AML-193 (cell line): ENCODE results near the gene TFPI.
"Not testable (repeated sequence)": the region's sequence is repeated elsewhere in the genome, so short reads cannot be mapped to it uniquely, and the experiment has no call there.

Source experiments
- DNase-seq, 2 experiments: peaks; one replicate each; lab custom pipeline; 2025; lab: John Stamatoyannopoulos, UW

The TFPI gene

GRCh38 chr2:187554011-187554703 lies at the start of gene TFPI:
Gene TFPI, minus strand, starts transcription at chr2:187554435. Its CDS starts 50,667 bp downstream, at chr2:187503768.
- peak; percentile 35 to 73 for DNase-seq

GRCh38 chr2:187594801-187595200 lies 40.6 kb upstream of the TFPI start:
- DNase-seq = no peak

GRCh38 chr2:187593697-187594096 lies 39.5 kb upstream of the TFPI start:
- DNase-seq = no peak

GRCh38 chr2:187593098-187593497 lies 38.9 kb upstream of the TFPI start:
- DNase-seq = no peak

GRCh38 chr2:187590175-187590574 lies 35.9 kb upstream of the TFPI start:
- no peak for DNase-seq

GRCh38 chr2:187586011-187586641 lies 31.9 kb upstream of the TFPI start:
- DNase-seq = peak; percentile 93 to 95

- DNase-seq = peak; percentile 53 to 60
These were observed 27.1 kb upstream of the TFPI start for GRCh38 chr2:187581125-187581896.

- DNase-seq = peak; percentile 69 to 80
These were observed 26.4 kb upstream of the TFPI start for GRCh38 chr2:187580462-187581124.

GRCh38 chr2:187577310-187577709 lies 23.1 kb upstream of the TFPI start:
- DNase-seq = no peak

- no peak for DNase-seq
These were observed 22.7 kb upstream of the TFPI start for GRCh38 chr2:187576906-187577305.

- DNase-seq = no peak
These were observed 21.5 kb upstream of the TFPI start for GRCh38 chr2:187575751-187576067.

GRCh38 chr2:187574969-187575750 lies 20.9 kb upstream of the TFPI start:
- DNase-seq = no peak

GRCh38 chr2:187573722-187574121 lies 19.5 kb upstream of the TFPI start:
- no peak for DNase-seq

- not testable (repeated sequence) for DNase-seq
These were observed 17.8 kb upstream of the TFPI start for GRCh38 chr2:187571996-187572395.

GRCh38 chr2:187569571-187569970 lies 15.3 kb upstream of the TFPI start:
- DNase-seq = no peak

GRCh38 chr2:187569042-187569441 lies 14.8 kb upstream of the TFPI start:
- no peak for DNase-seq

- DNase-seq = peak; percentile 54 to 57
These were observed 12.9 kb upstream of the TFPI start for GRCh38 chr2:187567126-187567525.

- DNase-seq = no peak
These were observed 12.5 kb upstream of the TFPI start for GRCh38 chr2:187566712-187567111.

GRCh38 chr2:187566266-187566665 lies 12.0 kb upstream of the TFPI start:
- no peak for DNase-seq

GRCh38 chr2:187565618-187566017 lies 11.4 kb upstream of the TFPI start:
- DNase-seq = not testable (repeated sequence)

- not testable (repeated sequence) for DNase-seq
These were observed 2.3 kb upstream of the TFPI start for GRCh38 chr2:187556493-187556892.

GRCh38 chr2:187554704-187555082 lies 458 bp upstream of the TFPI start:
- DNase-seq = no peak
